ENCODE results near the gene CHST15.

CHST15 gene

GRCh38 chr10:124012991-124013390 is 80.4 kb downstream of the CHST15 start:
- no peak for DNase-seq (ENCODE audit: extremely low read depth, insufficient read length)
- TF ChIP-seq CTCF (IDR thresholded peaks at IDR 0.05; ENCODE audit: insufficient read depth, low read length, poor library complexity, severe bottlenecking), result no peak
- no peaks in the 10 kb centered on the region for H3K36me3 ChIP-seq (ENCODE audit: control insufficient read depth, insufficient read depth, low read length)
- no peak overlapping the region for H3K4me3 ChIP-seq (replicated peaks; ENCODE audit: low read depth, low read length)
- H3K27me3 ChIP-seq (replicated peaks; ENCODE audit: control insufficient read depth, insufficient read depth, low read length), result no peaks in the 10 kb centered on the region; the same call in 1 of the 2 replicates

GRCh38 chr10:124012583-124012982 is 80.8 kb downstream of the CHST15 start:
- Histone ChIP-seq H3K27me3 (replicated peaks; ENCODE audit: control insufficient read depth, insufficient read depth, low read length) (no peaks in the 10 kb centered on the region), H3K36me3 (ENCODE audit: control insufficient read depth, insufficient read depth, low read length) (no peaks in the 10 kb centered on the region), H3K4me3 (replicated peaks; ENCODE audit: low read depth, low read length) (no peak overlapping the region)
- DNase-seq (ENCODE audit: extremely low read depth, insufficient read length), result no peak
- TF ChIP-seq CTCF (IDR thresholded peaks at IDR 0.05; ENCODE audit: insufficient read depth, low read length, poor library complexity, severe bottlenecking), result no peak

GRCh38 chr10:124012066-124012465 is 81.3 kb downstream of the CHST15 start:
- no peak for TF ChIP-seq CTCF (IDR thresholded peaks at IDR 0.05; ENCODE audit: insufficient read depth, low read length, poor library complexity, severe bottlenecking)
- Histone ChIP-seq H3K27me3 (replicated peaks; ENCODE audit: control insufficient read depth, insufficient read depth, low read length) (peaks cover 1% of the 10 kb centered on the region; the same call in 1 of the 2 replicates), H3K4me3 (replicated peaks; ENCODE audit: low read depth, low read length) (no peak overlapping the region), H3K36me3 (ENCODE audit: control insufficient read depth, insufficient read depth, low read length) (no peaks in the 10 kb centered on the region)
- no peak for DNase-seq (ENCODE audit: extremely low read depth, insufficient read length)

- Histone ChIP-seq H3K4me3 (replicated peaks; ENCODE audit: low read depth, low read length) (no peak overlapping the region), H3K27me3 (replicated peaks; ENCODE audit: control insufficient read depth, insufficient read depth, low read length) (peaks cover 3% of the 10 kb centered on the region; the same call in 1 of the 2 replicates), H3K36me3 (ENCODE audit: control insufficient read depth, insufficient read depth, low read length) (no peaks in the 10 kb centered on the region)
- TF ChIP-seq CTCF (IDR thresholded peaks at IDR 0.05; ENCODE audit: insufficient read depth, low read length, poor library complexity, severe bottlenecking), result no peak
- DNase-seq (ENCODE audit: extremely low read depth, insufficient read length), result no peak
These were observed 81.9 kb downstream of the CHST15 start for GRCh38 chr10:124011464-124011863.

- no peak for DNase-seq (ENCODE audit: extremely low read depth, insufficient read length)
- no peak overlapping the region for H3K4me3 ChIP-seq (replicated peaks; ENCODE audit: low read depth, low read length)
- no peaks in the 10 kb centered on the region for H3K36me3 ChIP-seq (ENCODE audit: control insufficient read depth, insufficient read depth, low read length)
- peaks cover 3% of the 10 kb centered on the region for H3K27me3 ChIP-seq (replicated peaks; ENCODE audit: control insufficient read depth, insufficient read depth, low read length)
- TF ChIP-seq CTCF (IDR thresholded peaks at IDR 0.05; ENCODE audit: insufficient read depth, low read length, poor library complexity, severe bottlenecking), result no peak
These were observed 82.8 kb downstream of the CHST15 start for GRCh38 chr10:124010563-124011131.

- Histone ChIP-seq H3K36me3 (ENCODE audit: control insufficient read depth, insufficient read depth, low read length) (no peaks in the 10 kb centered on the region), H3K27me3 (replicated peaks; ENCODE audit: control insufficient read depth, insufficient read depth, low read length) (peaks cover 3% of the 10 kb centered on the region), H3K4me3 (replicated peaks; ENCODE audit: low read depth, low read length) (no peak overlapping the region)
- no peak for TF ChIP-seq CTCF (IDR thresholded peaks at IDR 0.05; ENCODE audit: insufficient read depth, low read length, poor library complexity, severe bottlenecking)
- DNase-seq (ENCODE audit: extremely low read depth, insufficient read length), result no peak
These were observed 83.4 kb downstream of the CHST15 start for GRCh38 chr10:124010024-124010423.
